CD4-positive, alpha-beta T cell (primary cell): ENCODE results near the gene PCDHGB5. TPM values are rescaled to one million over a fixed set of nuclear protein-coding genes. Genes with fewer than 3 reads are reported as not detected.
"Not testable (repeated sequence)": the region's sequence is repeated elsewhere in the genome, so short reads cannot be mapped to it uniquely, and the experiment has no call there.

Source experiments
- ATAC-seq: fragments of 200-7000 bp; cut with Tn5 transposase; one replicate; pipeline ENCODE4 v1.10.0; 2022; ENCODE audit warnings: mild to moderate bottlenecking; ENCODE audit not compliant: poor library complexity
- CTCF ChIA-PET: fragments of 350-600 bp; sonication (Branson Sonifier 250); formaldehyde crosslinking; loops from one replicate; lab custom pipeline; 2021; ENCODE audit warnings: antibody characterized with exemption, inconsistent platforms; lab: Charles Lee
- POLR2A ChIA-PET: fragments of 350-600 bp; sonication (Branson Sonifier 250); formaldehyde crosslinking; loops from one replicate; lab custom pipeline; 2021; ENCODE audit warnings: antibody characterized with exemption, inconsistent platforms; lab: Charles Lee
- DNase-seq, 14 experiments: peaks; one replicate each; pipeline ENCODE4 v3.0.0-alpha.2; 2013 to 2020; ENCODE audit warnings: mixed read lengths in 2 of 14
- H3K27ac ChIP-seq, 2 donors: one replicate each; pipeline versions ENCODE4 v1.5.1 to v1.7.0; 2013; ENCODE audit warnings: low read length in 2 of 2, low read depth in 1 of 2, mild to moderate bottlenecking in 1 of 2
- H3K27me3 ChIP-seq, 2 experiments: 1 replicate in 1 of 2; 2 replicates in 1 of 2; pipeline versions ENCODE4 v1.6.1 to v1.7.0; 2013; ENCODE audit warnings: low read length in 2 of 2, control low read depth in 1 of 2, mild to moderate bottlenecking in 1 of 2, moderate library complexity in 1 of 2; ENCODE audit not compliant: insufficient read depth in 2 of 2, control insufficient read depth in 1 of 2
- H3K36me3 ChIP-seq: one replicate; pipeline ENCODE4 v1.6.1; 2013; ENCODE audit warnings: low read length, control low read depth; ENCODE audit not compliant: insufficient read depth
- H3K4me1 ChIP-seq: one replicate; pipeline ENCODE4 v1.6.1; 2013; ENCODE audit warnings: low read length, control low read depth; ENCODE audit not compliant: insufficient read depth
- H3K4me3 ChIP-seq: one replicate; pipeline ENCODE4 v1.5.1; 2013; ENCODE audit warnings: mild to moderate bottlenecking, low read length, moderate library complexity
- H3K9me3 ChIP-seq, 2 experiments: 1 replicate in 1 of 2; 2 replicates in 1 of 2; pipeline versions ENCODE4 v1.6.1 to v1.7.0; 2013; ENCODE audit warnings: low read length in 2 of 2, mild to moderate bottlenecking in 2 of 2, control low read depth in 1 of 2, moderate library complexity in 1 of 2; ENCODE audit not compliant: control insufficient read depth in 1 of 2, insufficient read depth in 1 of 2
- H3K27ac Mint-ChIP-seq: one replicate; pipeline ENCODE4 v1.8.0; 2020; ENCODE audit warnings: mixed read lengths
- H3K27me3 Mint-ChIP-seq: one replicate; pipeline ENCODE4 v1.8.0; 2021; ENCODE audit warnings: mixed read lengths
- H3K36me3 Mint-ChIP-seq: one replicate; pipeline ENCODE4 v1.8.0; 2021; ENCODE audit warnings: low read depth, mixed read lengths
- H3K4me1 Mint-ChIP-seq: one replicate; pipeline ENCODE4 v1.8.0; 2021; ENCODE audit warnings: low read depth, mixed read lengths
- H3K4me3 Mint-ChIP-seq: one replicate; pipeline ENCODE4 v1.8.0; 2020; ENCODE audit warnings: mild to moderate bottlenecking, mixed read lengths
- H3K9me3 Mint-ChIP-seq: one replicate; pipeline ENCODE4 v1.8.0; 2020; ENCODE audit warnings: mixed read lengths
- CTCF ChIP-seq: fragments of 200-600 bp; IDR thresholded peaks from one replicate; pipeline ENCODE4 v1.8.0; 2022; ENCODE audit warnings: antibody characterized with exemption, mild to moderate bottlenecking
- intact Hi-C, 2 experiments: fragments of 100-400 bp; cut with DNase I in 1 of 2; cut with micrococcal nuclease in 1 of 2; formaldehyde crosslinking; loops; one replicate each; pipeline versions ENCODE4 v1.15.1 to v1.9.0; 2023 to 2025; cut with DNase I, micrococcal nuclease
- total RNA-seq, 174 experiments: library from RNA in 2 of 174; stranded (reverse) in 2 of 174; gene quantifications; one replicate each; pipeline ENCODE4 v1.2.3 and lab custom pipeline; 2021 to 2026

PCDHGB5 gene
- total RNA-seq, 2 experiments from 2014 or later, result 0.14 to 0.20 TPM

DNA sequence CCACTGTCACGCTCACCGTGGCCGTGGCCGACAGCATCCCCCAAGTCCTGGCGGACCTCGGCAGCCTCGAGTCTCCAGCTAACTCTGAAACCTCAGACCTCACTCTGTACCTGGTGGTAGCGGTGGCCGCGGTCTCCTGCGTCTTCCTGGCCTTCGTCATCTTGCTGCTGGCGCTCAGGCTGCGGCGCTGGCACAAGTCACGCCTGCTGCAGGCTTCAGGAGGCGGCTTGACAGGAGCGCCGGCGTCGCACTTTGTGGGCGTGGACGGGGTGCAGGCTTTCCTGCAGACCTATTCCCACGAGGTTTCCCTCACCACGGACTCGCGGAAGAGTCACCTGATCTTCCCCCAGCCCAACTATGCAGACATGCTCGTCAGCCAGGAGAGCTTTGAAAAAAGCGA is 35.0 kb downstream of the PCDHGB5 start:
- H3K4me1 Mint-ChIP-seq, H3K27ac Mint-ChIP-seq, ATAC-seq, H3K27ac ChIP-seq, H3K36me3 ChIP-seq, POLR2A ChIA-PET, H3K4me3 Mint-ChIP-seq, H3K4me1 ChIP-seq, intact Hi-C loops, H3K4me3 ChIP-seq, DNase-seq: not testable (repeated sequence)
- Mint-ChIP-seq H3K27me3 (peaks cover 80% of the 10 kb centered on the region), H3K9me3 (peaks cover 25% of the 10 kb centered on the region), H3K36me3 (peaks cover 25% of the 10 kb centered on the region)
- Histone ChIP-seq H3K9me3 (peaks cover 31 to 46% of the 10 kb centered on the region in 2 experiments), H3K27me3 (peaks cover 45 to 51% of the 10 kb centered on the region in 2 experiments)
- CTCF ChIA-PET, result interaction anchor here (1.0 kb wide), 1 partner anchor 113 kb away, joined by 3 read pairs; no protein-coding TSS in a partner anchor

DNA sequence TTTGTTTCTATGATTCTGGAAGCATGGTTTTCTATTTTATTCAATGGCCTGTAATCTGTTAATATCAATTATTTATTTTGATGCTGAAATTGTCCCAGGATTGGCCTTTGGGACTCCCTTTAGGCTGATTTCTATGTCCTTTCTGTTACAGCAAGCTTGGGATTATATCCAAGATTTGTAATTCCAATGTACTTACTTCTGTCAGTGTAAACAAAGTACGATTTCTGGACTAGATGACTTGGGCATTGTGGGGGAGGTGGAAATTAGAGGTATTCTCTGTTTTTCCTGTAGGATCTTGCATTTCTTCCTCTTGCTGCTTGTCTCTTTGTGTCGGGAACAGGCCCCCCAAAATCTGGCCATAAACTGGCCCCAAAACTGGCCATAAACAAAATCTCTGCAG is 36.3 kb downstream of the PCDHGB5 start:
- H3K27me3 Mint-ChIP-seq, result peaks cover 78% of the 10 kb centered on the region
- H3K4me3 ChIP-seq, result no peak overlapping the region
- POLR2A ChIA-PET, result no interaction called here
- no peak for ATAC-seq
- peaks cover 6% of the 10 kb centered on the region for H3K4me1 ChIP-seq
- no peak for TF ChIP-seq CTCF
- peaks cover 21% of the 10 kb centered on the region for H3K36me3 Mint-ChIP-seq
- no peak for DNase-seq
- no peak overlapping the region for H3K27ac ChIP-seq
- H3K4me3 Mint-ChIP-seq, result no peak overlapping the region
- H3K36me3 ChIP-seq, result no peaks in the 10 kb centered on the region
- peaks cover 34 to 42% of the 10 kb centered on the region in 2 experiments for H3K27me3 ChIP-seq
- peaks cover 23 to 34% of the 10 kb centered on the region in 2 experiments for H3K9me3 ChIP-seq
- H3K4me1 Mint-ChIP-seq, result peaks cover 8% of the 10 kb centered on the region
- CTCF ChIA-PET, result no interaction called here
- peaks cover 19% of the 10 kb centered on the region for H3K9me3 Mint-ChIP-seq
- no peak overlapping the region for H3K27ac Mint-ChIP-seq
- intact Hi-C loops, result no loop called here

GRCh38 chr5:141437221-141437620 is 39.5 kb downstream of the PCDHGB5 start:
- ATAC-seq (no peak), DNase-seq (no peak)
- peaks cover 2 to 20% of the 10 kb centered on the region in 2 experiments for H3K9me3 ChIP-seq
- H3K27ac Mint-ChIP-seq, result no peak overlapping the region
- no peak overlapping the region for H3K4me3 ChIP-seq
- no peak overlapping the region for H3K4me3 Mint-ChIP-seq
- peaks cover 7% of the 10 kb centered on the region for H3K9me3 Mint-ChIP-seq
- H3K27me3 Mint-ChIP-seq, result peaks cover 76% of the 10 kb centered on the region
- H3K36me3 ChIP-seq, result no peaks in the 10 kb centered on the region
- ChIA-PET POLR2A (no interaction called here), CTCF (interaction anchor here (1.4 kb wide), 1 partner anchor 40 kb away, joined by 3 read pairs; no protein-coding TSS in a partner anchor)
- no peak for TF ChIP-seq CTCF
- H3K27ac ChIP-seq, result no peak overlapping the region
- H3K27me3 ChIP-seq, result peaks cover 12 to 13% of the 10 kb centered on the region in 2 experiments
- H3K36me3 Mint-ChIP-seq, result peaks cover under 1% of the 10 kb centered on the region
- no peaks in the 10 kb centered on the region for H3K4me1 Mint-ChIP-seq
- intact Hi-C loops, result no loop called here
- no peaks in the 10 kb centered on the region for H3K4me1 ChIP-seq
